ENCODE measurements around the gene DVL1.
"Not testable (repeated sequence)": the region's sequence is repeated elsewhere in the genome, so short reads cannot be mapped to it uniquely, and the experiment has no call there.

DVL1 gene

DNA sequence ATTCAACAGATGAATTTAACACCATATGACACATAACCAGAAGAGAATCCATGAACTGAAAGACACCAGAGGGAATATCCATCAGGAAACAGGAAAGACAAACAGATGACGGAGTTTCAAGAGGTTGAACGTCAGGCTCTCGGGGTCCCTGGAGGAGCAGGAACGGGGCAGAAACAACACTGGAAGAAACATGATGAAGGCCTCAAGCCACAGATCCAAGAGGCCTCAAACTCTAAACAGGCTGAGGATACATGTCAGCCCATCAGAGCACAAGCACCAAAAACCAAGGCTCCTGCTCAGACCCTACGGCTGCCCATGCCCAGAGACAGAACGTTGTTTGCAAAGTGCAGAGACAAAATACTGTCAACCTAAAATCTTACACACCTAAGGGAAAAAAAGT lies 31.8 kb downstream of the DVL1 start:
- peaks cover 47% of the 10 kb centered on the region for H3K79me2 ChIP-seq (ENCODE audit: control insufficient read depth, low read length)
- no peak overlapping the region for H3K27ac ChIP-seq (ENCODE audit: low read depth, low read length)
- H3K4me1 ChIP-seq (ENCODE audit: control insufficient read depth, low read length): 0 out of 2 replicates have a peak, but pooled peaks cover 2% of the 10 kb centered on the region
- no peak overlapping the region for H3K4me3 ChIP-seq (ENCODE audit: low read length)
- H3K36me3 ChIP-seq (ENCODE audit: control insufficient read depth, low read length): peaks cover 76% of the 10 kb centered on the region
- H3F3A ChIP-seq (ENCODE audit: control insufficient read depth, insufficient read depth): peaks cover 9% of the 10 kb centered on the region; the same call in 1 of the 2 replicates
- no peaks in the 10 kb centered on the region for H3K27me3 ChIP-seq (ENCODE audit: control insufficient read depth, low read length)
- no peak overlapping the region for H3K4me2 ChIP-seq (ENCODE audit: low read length)
- peaks cover 14% of the 10 kb centered on the region; the same call in 1 of the 2 replicates for H4K20me1 ChIP-seq (ENCODE audit: control insufficient read depth, insufficient read depth, low read depth, low read length)
- H3K9me3 ChIP-seq (ENCODE audit: control insufficient read depth, insufficient read depth, low read length): no peaks in the 10 kb centered on the region
- TF ChIP-seq EZH2phosphoT487 (IDR thresholded peaks at IDR 0.05; ENCODE audit: borderline replicate concordance, low read length): no peak
- TF ChIP-seq, protein P1, sequence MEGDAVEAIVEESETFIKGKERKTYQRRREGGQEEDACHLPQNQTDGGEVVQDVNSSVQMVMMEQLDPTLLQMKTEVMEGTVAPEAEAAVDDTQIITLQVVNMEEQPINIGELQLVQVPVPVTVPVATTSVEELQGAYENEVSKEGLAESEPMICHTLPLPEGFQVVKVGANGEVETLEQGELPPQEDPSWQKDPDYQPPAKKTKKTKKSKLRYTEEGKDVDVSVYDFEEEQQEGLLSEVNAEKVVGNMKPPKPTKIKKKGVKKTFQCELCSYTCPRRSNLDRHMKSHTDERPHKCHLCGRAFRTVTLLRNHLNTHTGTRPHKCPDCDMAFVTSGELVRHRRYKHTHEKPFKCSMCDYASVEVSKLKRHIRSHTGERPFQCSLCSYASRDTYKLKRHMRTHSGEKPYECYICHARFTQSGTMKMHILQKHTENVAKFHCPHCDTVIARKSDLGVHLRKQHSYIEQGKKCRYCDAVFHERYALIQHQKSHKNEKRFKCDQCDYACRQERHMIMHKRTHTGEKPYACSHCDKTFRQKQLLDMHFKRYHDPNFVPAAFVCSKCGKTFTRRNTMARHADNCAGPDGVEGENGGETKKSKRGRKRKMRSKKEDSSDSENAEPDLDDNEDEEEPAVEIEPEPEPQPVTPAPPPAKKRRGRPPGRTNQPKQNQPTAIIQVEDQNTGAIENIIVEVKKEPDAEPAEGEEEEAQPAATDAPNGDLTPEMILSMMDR (IDR thresholded peaks at IDR 0.05; ENCODE audit: low read depth, low read length, poor library complexity, severe bottlenecking): no peak
- H3K9me2 ChIP-seq (replicated peaks; ENCODE audit: control insufficient read depth, low read length): no peaks in the 10 kb centered on the region

DNA sequence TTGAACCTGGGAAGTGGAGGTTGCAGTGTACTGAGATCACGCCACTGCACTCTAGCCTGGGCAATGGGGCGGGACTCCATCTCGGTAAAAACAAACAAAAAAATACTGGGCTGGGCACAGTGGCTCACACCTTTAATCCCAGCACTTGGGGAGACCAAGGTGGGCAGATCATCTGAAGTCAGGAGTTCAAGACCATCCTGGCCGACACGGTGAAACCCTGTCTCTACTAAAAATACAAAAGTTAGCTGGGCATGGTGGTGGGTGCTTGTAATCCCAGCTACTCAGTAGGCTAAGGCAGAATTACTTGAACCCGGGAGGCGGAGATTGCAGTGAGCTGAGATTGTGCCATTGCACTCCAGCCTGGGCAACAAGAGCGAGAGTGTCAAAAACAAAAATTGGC lies 33.0 kb downstream of the DVL1 start:
- H3K36me3 ChIP-seq (ENCODE audit: control insufficient read depth, low read length): peaks cover 75% of the 10 kb centered on the region
- H3K4me1 ChIP-seq (ENCODE audit: control insufficient read depth, low read length); H3K27ac ChIP-seq (ENCODE audit: low read depth, low read length); H3K27me3 ChIP-seq (ENCODE audit: control insufficient read depth, low read length); H3K4me3 ChIP-seq (ENCODE audit: low read length); H4K20me1 ChIP-seq (ENCODE audit: control insufficient read depth, insufficient read depth, low read depth, low read length); H3K9me2 ChIP-seq (replicated peaks; ENCODE audit: control insufficient read depth, low read length); H3K9me3 ChIP-seq (ENCODE audit: control insufficient read depth, insufficient read depth, low read length); H3K4me2 ChIP-seq (ENCODE audit: low read length): not testable (repeated sequence)
- peaks cover 11% of the 10 kb centered on the region; the same call in 1 of the 2 replicates for H3F3A ChIP-seq (ENCODE audit: control insufficient read depth, insufficient read depth)
- peaks cover 36% of the 10 kb centered on the region for H3K79me2 ChIP-seq (ENCODE audit: control insufficient read depth, low read length)

DNA sequence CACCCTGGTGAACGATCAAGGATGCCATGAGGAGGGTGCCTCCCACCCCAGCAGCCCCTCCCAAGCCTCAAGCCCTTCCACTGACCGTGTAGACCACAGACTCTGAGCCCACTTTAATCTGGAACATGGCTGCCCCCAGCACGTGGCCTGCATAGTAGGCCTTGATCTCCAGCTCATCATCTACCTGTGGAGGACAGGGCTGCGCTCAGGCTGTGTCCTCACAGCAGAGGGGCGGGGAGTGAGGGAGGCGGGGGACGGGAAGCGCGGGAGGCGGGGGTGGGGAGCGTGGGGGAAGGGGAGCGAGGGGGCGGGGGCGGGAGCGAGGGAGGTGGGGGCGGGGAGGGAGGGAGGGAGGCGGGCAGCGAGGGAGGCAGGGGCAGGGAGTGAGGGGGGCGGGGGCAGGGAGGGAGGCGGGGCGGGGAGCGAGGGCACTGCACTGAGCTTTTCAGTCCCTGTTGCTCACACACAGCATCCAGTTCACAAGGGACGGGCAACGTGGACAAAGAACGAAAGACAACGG lies 33.7 kb downstream of the DVL1 start:
- TF ChIP-seq, protein P1 (IDR thresholded peaks at IDR 0.05; ENCODE audit: low read depth, low read length, poor library complexity, severe bottlenecking): no peak
- TF ChIP-seq EZH2phosphoT487 (IDR thresholded peaks at IDR 0.05; ENCODE audit: borderline replicate concordance, low read length): no peak
- Histone ChIP-seq H3F3A (ENCODE audit: control insufficient read depth, insufficient read depth) (peaks cover 11% of the 10 kb centered on the region; the same call in 1 of the 2 replicates), H3K36me3 (ENCODE audit: control insufficient read depth, low read length) (peaks cover 75% of the 10 kb centered on the region), H3K27ac (ENCODE audit: low read depth, low read length) (no peak overlapping the region), H3K4me1 (ENCODE audit: control insufficient read depth, low read length) (no peaks in the 10 kb centered on the region), H3K4me3 (ENCODE audit: low read length) (no peak overlapping the region), H4K20me1 (ENCODE audit: control insufficient read depth, insufficient read depth, low read depth, low read length) (0 out of 2 replicates have a peak, but pooled peaks cover 3% of the 10 kb centered on the region), H3K27me3 (ENCODE audit: control insufficient read depth, low read length) (no peaks in the 10 kb centered on the region), H3K9me2 (replicated peaks; ENCODE audit: control insufficient read depth, low read length) (no peaks in the 10 kb centered on the region), H3K4me2 (ENCODE audit: low read length) (no peak overlapping the region), H3K79me2 (ENCODE audit: control insufficient read depth, low read length) (peaks cover 29% of the 10 kb centered on the region), H3K9me3 (ENCODE audit: control insufficient read depth, insufficient read depth, low read length) (no peaks in the 10 kb centered on the region)

DNA sequence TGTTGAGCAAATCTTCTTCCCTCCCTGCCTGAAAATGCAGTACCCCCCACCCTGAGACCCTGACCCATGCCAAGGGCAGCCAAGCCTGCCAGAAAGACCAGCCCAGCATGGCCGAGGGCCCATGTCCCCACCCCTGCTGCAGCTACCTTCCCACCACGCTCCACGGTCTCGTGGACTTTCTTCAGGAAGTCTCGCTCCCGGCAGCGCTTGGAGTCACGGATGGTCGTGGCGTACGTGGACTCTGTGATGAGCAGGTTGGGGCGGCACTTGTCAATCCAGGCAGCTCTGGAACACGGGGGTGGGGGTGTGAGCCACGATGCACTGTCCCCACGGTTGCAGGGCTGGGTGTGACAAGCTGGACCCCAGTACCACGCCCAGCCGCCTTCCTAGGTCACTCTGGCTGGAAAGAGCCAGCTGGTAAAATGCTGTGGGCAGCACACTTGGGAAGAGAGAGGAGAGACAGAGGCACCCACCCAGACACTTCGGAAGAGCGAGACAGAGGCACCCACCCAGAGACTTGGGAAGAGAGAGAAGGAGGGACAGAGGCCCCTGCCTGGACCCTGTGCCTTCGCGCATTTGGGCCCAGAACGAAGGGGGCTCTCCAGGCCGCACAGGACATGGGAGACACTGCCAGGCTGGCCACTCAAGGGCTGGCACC lies 34.4 kb downstream of the DVL1 start:
- H3F3A ChIP-seq (ENCODE audit: control insufficient read depth, insufficient read depth): peaks cover 11% of the 10 kb centered on the region; the same call in 1 of the 2 replicates
- peaks cover 75% of the 10 kb centered on the region for H3K36me3 ChIP-seq (ENCODE audit: control insufficient read depth, low read length)
- no peak for TF ChIP-seq EZH2phosphoT487 (IDR thresholded peaks at IDR 0.05; ENCODE audit: borderline replicate concordance, low read length)
- TF ChIP-seq, protein P1 (IDR thresholded peaks at IDR 0.05; ENCODE audit: low read depth, low read length, poor library complexity, severe bottlenecking): no peak
- no peak overlapping the region for H3K27ac ChIP-seq (ENCODE audit: low read depth, low read length)
- H3K9me2 ChIP-seq (replicated peaks; ENCODE audit: control insufficient read depth, low read length): no peaks in the 10 kb centered on the region
- H3K4me1 ChIP-seq (ENCODE audit: control insufficient read depth, low read length): peaks cover 3% of the 10 kb centered on the region
- H3K79me2 ChIP-seq (ENCODE audit: control insufficient read depth, low read length): peaks cover 28% of the 10 kb centered on the region
- H3K27me3 ChIP-seq (ENCODE audit: control insufficient read depth, low read length): no peaks in the 10 kb centered on the region
- 0 out of 2 replicates have a peak, but pooled peaks cover 3% of the 10 kb centered on the region for H4K20me1 ChIP-seq (ENCODE audit: control insufficient read depth, insufficient read depth, low read depth, low read length)
- H3K9me3 ChIP-seq (ENCODE audit: control insufficient read depth, insufficient read depth, low read length): no peaks in the 10 kb centered on the region
- no peak overlapping the region for H3K4me3 ChIP-seq (ENCODE audit: low read length)
- no peak overlapping the region for H3K4me2 ChIP-seq (ENCODE audit: low read length)
